NCI-H82 treated with DMSO at 0.1 percent for 48 hours (cell line): ENCODE data around the gene VPS18.
"Not testable (repeated sequence)": the region's sequence is repeated elsewhere in the genome, so short reads cannot be mapped to it uniquely, and the experiment has no call there.

Experiments
- DNase-seq: peaks from one replicate; lab custom pipeline; 2025; ENCODE audit not compliant: unreplicated experiment; lab: John Stamatoyannopoulos, UW

The VPS18 gene, protein sequence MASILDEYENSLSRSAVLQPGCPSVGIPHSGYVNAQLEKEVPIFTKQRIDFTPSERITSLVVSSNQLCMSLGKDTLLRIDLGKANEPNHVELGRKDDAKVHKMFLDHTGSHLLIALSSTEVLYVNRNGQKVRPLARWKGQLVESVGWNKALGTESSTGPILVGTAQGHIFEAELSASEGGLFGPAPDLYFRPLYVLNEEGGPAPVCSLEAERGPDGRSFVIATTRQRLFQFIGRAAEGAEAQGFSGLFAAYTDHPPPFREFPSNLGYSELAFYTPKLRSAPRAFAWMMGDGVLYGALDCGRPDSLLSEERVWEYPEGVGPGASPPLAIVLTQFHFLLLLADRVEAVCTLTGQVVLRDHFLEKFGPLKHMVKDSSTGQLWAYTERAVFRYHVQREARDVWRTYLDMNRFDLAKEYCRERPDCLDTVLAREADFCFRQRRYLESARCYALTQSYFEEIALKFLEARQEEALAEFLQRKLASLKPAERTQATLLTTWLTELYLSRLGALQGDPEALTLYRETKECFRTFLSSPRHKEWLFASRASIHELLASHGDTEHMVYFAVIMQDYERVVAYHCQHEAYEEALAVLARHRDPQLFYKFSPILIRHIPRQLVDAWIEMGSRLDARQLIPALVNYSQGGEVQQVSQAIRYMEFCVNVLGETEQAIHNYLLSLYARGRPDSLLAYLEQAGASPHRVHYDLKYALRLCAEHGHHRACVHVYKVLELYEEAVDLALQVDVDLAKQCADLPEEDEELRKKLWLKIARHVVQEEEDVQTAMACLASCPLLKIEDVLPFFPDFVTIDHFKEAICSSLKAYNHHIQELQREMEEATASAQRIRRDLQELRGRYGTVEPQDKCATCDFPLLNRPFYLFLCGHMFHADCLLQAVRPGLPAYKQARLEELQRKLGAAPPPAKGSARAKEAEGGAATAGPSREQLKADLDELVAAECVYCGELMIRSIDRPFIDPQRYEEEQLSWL

DNA sequence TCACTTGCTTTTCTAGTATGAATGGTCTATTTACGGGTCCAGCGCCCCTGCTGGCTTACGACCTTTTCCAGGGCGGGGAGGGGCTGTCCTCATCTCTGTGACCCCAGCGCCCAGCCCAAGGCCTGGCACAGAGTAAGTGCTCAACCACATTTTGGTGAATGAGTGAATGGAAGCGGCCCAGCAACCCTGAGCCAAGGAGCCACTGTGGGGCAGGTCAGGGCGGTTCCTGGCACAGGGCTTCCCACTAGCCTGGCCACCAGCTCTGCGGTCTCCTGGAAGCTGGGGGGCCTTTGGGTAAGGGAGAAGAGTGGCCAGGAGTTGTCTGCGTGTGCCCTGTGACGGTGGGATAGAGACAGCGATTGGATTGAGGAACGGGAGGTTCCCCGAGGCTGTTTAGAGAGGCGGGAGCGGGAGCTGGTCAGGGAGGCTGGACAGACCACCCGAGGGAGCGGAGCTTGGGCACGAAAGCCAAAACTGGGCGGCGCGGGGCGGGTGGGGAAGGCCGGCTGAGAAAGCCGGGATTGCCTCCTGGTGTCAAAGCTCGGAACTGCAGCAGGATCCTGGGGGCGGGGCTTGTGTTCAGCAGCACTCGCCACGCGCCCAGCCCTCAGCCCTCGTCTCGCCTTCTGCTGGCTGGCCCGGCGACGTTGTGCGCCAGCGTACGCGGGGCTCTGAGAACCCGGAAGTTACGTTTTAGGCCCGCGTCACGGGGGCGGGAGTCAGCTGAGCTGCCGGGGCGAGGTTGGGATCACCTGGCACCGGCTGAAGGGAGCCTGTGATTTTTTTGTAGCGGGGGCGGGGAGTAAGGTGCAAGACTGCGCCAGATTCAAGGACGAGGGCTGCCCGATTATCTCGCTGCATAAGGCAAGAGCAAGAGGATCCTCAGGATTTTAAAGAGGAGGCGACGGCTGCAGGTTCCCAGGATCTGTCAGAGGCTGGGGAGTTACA is at the start of gene VPS18:
Gene VPS18, plus strand, starts transcription at position 718 of the 948 bp plus-strand sequence. CDS start 319 bp downstream, outside the sequence.
- peak; percentile 92 for DNase-seq

DNA sequence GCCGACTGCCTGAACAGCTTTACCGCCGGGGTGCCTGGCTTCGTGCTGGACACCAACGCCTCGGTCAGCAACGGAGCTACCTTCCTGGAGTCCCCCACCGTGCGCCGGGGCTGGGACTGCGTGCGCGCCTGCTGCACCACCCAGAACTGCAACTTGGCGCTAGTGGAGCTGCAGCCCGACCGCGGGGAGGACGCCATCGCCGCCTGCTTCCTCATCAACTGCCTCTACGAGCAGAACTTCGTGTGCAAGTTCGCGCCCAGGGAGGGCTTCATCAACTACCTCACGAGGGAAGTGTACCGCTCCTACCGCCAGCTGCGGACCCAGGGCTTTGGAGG is 49.6 kb upstream of the VPS18 start:
- no peak for DNase-seq

DNA sequence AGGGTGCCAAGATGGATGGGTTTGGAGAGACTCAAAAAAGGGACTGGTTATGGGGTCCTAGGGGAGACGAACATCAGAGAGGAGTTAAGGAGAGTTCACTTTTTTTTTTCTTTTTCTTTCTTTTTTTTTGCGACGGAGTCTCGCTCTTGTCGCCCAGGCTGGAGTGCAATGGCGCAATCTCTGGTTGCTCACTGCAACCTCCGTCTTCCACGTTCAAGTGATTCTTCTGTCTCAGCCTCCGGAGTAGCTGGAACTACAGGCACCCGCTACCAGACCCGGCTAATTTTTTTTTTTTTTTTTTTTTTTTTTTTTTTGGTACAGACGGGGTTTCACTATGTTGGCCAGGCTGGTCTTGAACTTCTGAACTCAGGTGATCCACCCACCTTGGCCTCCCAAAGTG is 49.2 kb upstream of the VPS18 start:
- no peak for DNase-seq

DNA sequence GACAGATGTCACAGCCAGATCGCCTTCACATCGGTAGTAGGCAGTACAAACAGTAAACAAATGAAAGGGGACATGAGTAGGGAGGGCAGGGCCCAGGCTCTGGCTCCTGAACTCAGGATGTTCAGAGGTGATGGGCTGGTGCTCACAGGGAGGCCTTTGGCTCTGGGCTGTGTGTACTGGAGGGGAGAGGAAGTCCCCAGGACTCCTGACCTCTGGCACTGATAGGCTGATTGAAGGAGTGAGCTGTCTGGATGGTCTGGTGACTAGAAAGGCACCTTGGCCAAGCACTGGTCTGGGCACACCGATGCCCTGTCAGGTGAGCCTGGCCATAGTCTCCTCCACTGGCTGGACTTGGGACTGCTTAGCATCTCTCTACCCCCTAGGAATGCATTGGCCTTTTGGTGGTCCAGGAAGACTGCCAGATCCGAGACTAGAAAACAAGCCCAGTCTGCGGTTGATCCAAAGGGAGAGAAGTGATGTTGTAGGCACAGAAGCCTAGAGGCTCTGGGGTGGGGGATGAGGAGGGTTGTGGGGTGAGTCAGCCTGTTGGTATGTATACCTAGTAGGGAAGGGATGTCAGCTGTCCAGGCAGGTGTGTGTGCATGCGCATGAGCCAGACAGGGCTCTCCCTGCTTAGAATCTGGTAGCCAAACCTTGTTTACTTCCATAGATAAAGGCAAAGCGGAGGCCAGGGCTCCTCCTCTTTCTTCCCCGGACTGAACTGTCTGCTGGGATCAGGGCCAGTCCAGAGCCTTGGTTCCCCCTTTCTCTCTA is 48.6 kb upstream of the VPS18 start:
- DNase-seq: no peak

DNA sequence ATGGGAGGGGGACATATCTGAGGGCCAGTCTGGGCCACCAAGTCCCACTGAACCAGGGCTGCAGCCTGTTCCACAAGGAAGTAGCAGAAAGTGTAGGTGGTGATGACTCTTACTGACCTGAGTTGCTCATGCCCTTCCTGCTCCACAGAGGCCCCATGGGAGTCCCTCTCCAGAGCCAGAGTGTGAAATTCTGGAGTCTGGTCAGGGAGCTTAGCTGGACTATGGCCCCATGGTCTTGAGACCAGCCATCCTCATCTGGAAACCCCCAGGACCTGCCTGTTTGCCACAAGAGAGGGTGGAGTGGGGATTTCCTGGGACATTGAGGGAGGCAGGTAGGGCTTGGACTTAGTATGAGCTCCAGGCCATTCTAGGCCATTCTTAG is 47.4 kb upstream of the VPS18 start:
- DNase-seq: no peak

DNA sequence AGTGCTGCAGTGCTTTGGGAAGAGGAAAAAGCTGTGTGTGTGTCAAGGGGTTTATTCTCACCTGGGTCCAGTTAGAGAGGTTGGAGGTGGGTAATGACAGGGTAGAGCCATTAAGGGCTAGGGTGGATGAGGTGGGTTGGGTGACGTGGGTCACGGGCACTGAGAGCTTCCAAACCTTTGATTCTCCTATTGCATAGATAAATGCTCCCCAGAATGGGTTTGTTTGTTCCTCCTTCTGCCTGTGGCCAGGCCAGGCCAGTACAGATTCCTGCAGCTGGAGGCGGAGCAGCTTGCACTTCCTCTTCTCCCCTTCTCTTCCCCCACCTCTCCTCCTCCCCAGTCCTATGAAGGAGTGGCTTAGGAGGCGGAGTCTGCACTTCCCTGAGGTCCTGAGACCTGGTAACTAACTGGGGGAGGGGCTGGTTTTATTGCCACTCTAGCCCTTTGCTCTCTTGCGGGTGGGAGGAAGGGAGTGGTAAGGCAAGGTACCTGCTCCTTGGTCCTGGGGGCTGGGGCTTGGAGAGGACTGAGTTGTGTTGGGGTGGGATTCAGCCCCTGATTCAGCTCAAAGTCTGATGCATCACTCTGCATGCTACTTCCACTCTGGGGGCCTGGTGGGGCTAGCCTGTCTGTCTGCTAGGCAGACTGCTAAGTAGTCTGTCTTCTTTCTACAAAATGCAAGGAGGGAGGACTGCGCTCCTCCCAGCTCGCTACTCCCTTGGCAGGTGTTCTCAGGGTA is 46.9 kb upstream of the VPS18 start:
- peak; percentile 81 for DNase-seq

DNA sequence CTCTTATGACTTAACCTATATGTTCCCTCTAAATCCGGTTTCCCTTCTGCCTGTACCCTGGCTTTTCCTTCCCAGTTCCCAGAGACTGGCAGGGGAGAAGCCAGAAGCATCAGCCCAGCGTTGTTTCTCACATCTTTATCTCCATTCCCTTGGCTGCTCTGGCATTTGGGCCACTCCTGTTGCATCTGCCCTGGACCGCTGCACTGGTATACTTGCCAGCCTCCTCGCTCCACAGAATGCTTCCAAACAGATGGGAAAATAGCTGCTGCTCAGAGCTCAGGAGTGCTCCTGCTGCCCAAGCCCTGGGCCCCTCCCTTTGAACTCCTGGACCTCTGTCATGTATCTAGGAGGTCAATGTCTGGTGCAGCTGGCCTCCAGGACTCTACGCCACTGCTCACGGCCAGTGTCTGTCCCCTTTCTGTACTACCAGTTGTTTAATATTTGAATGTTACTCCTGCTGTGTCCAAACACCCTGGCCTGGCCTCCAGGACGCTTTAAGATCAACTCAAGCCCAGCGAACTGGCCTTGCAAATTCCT is 43.6 kb upstream of the VPS18 start:
- DNase-seq: no peak

DNA sequence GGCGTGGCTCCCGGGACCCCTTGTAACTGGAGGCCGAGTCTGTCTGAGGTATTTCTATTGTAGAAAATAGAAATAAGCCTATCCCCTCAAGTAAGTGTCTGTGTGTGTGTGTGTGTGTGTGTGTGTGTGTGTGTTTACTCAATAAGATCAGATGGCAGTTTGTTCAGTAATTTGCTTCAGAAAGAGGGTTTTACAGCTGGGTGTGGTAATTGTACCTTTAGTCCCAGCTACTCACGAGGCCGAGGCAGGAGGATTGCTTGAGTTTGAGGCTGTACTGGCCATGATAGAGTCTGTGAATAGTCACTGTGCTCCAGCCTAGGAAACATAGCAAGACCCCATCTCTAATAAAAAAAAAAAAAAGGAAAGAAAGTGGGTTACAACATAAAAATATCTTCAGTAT is 41.7 kb upstream of the VPS18 start:
- DNase-seq: peak; percentile 86

DNA sequence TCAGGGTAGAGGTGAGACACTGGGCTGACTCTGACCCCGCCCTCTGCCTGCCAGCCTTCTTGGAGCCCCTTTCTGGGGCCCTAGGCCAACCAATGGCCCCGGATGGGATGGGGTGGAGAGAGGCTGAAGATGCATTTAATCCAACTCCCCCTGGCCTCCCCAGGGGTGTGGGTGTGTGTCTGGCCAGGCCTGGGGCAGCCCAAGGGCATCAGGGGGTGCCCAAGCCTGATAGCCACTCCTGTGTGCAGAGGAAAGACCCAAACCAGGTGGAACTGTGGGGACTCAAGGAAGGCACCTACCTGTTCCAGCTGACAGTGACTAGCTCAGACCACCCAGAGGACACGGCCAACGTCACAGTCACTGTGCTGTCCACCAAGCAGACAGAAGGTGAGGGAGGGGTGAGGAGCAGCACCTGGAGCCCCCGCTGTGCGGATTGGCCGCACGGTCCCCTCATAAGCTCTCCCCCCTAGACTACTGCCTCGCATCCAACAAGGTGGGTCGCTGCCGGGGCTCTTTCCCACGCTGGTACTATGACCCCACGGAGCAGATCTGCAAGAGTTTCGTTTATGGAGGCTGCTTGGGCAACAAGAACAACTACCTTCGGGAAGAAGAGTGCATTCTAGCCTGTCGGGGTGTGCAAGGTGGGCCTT is 40.9 kb upstream of the VPS18 start:
- DNase-seq: no peak

DNA sequence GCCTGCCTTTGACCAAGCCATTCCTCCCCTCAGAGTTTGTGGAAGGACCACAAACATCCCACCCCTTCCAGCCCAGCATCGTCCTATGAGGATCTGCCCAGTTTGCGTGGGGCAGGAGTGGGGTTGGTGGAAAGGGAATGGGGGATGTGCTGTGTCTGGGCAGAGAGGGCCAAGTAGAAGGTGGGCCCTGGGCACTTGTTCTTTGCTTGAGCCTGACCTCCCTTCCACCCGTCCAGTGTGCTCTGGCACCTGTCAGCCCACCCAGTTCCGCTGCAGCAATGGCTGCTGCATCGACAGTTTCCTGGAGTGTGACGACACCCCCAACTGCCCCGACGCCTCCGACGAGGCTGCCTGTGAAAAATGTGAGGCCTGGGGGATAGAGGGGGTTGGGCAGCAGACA is 40.1 kb upstream of the VPS18 start:
- DNase-seq: no peak

DNA sequence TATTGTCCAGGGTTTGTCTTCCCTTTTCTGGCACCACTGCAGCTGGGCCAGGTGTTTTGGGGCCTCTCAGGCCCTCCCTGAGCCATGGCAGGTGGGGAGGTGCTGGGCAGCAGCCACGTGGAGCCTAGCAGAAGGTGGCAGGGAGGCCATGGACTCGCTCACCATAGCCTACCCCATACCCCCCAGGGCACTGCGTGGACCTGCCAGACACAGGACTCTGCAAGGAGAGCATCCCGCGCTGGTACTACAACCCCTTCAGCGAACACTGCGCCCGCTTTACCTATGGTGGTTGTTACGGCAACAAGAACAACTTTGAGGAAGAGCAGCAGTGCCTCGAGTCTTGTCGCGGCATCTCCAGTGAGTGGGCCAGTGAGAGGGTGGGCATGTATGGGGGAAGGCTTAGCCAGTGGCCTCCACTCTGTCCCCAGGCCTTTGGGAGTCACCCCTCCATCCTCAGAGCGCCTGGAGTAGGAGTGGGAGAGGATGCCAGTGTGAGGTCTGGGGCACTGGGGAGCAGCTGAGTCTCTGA is 38.5 kb upstream of the VPS18 start:
- DNase-seq: no peak

DNA sequence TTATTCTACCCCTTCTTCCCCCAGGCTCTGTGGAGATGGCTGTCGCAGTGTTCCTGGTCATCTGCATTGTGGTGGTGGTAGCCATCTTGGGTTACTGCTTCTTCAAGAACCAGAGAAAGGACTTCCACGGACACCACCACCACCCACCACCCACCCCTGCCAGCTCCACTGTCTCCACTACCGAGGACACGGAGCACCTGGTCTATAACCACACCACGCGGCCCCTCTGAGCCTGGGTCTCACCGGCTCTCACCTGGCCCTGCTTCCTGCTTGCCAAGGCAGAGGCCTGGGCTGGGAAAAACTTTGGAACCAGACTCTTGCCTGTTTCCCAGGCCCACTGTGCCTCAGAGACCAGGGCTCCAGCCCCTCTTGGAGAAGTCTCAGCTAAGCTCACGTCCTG is 37.5 kb upstream of the VPS18 start:
- DNase-seq: no peak

DNA sequence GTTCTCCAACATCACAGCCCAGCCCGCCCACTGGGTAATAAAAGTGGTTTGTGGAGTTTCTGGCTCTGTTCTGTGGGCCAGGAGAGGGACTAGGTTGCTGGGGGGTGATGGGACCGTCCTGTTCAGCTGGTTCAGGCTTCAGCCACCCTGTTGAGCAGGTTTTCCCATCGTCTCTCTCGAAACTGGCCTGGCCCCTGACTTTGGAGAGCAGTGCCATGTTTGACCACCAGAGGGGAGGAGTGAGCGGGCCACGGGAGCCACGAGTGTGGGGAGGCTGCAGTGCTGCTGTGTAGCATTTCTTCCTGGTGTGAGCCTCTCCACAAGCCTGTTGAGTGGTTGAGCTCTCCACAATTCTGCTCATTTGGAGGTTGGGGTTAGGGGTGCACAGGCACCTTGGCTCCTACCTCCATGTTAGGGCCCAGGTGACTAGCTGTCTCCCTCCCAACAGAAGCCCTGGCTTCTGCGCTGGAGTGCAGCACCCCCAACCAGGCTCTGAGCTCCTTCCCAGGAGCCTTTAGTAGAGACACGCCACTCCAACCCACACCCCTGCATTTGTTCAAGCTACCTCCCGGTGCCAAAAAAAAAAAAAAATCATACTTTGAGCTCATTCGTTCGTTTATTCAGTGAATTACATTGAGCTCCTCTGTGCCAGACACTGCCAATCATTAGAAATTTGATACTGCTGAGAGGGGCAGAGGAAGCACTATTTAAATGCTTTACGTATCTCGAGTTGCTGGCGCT is 36.5 kb upstream of the VPS18 start:
- DNase-seq: peak; percentile 33

DNA sequence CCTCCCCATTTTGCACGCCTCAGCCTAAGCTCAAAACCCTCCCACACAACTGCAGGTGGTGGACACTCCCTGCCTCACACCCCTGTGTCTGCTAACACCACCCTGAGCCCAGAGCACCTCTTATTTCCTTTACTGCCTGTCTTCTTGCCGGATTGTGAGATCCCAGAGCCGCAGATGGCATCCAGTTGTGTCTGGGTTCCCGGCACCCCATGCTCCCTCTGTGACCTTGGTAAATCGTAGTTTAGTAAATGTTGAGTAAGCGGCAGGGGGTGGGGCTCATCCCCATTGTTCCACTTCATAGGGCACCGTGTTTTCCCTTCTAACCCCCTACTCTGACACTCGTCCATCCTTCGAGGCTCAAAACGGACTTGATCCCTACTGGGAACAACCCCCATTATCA is 35.5 kb upstream of the VPS18 start:
- DNase-seq: no peak

DNA sequence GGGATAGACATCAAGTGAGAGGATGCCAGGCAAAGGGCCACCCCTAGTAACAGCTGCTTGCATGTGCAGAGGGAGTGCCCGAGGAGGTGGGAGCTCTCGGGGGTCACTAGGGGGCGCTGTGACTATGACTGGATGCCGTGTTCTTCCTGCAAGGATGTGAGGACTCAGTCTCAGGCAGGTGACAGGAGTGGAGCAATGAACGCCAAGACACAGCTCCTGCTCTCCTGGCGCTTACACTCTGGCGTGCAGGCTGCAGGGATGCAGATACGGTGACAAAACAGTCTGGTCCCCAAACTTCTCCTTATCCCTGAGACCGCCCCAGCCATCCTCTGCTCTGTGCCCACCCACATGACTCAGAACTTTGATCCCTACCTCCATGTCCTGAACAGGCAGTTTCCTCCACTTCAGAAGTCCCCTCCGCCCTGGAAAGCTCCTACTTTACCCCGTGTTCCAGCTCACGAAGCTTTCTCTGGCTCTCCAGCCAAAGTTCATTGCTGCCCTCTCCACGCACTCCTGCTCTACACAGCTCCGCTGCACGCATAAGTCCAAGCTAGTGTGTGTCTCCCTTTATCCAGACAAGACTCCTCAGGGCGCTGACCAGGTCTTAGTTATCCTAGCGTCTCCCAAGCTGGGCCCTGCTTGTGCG is 34.9 kb upstream of the VPS18 start:
- peak; percentile 51 for DNase-seq

DNA sequence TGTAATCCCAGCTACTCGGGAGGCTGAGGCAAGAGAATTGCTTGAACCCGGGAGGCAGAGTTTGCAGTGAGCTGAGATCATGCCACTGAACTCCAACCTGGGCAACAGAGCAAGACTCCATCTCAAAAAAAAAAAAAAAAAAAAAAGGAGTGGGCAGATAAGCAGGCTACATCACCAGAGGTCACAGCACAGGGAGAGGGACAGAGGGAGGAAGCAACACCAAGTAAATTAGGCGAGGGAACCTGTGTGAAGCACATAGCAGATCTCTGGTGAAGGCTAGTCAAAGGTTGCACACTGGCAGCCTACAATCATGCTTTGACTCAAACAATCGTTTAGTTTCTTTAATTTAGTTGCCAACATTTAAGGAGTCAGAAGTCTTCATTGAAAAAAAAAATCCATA is 33.1 kb upstream of the VPS18 start:
- not testable (repeated sequence) for DNase-seq

DNA sequence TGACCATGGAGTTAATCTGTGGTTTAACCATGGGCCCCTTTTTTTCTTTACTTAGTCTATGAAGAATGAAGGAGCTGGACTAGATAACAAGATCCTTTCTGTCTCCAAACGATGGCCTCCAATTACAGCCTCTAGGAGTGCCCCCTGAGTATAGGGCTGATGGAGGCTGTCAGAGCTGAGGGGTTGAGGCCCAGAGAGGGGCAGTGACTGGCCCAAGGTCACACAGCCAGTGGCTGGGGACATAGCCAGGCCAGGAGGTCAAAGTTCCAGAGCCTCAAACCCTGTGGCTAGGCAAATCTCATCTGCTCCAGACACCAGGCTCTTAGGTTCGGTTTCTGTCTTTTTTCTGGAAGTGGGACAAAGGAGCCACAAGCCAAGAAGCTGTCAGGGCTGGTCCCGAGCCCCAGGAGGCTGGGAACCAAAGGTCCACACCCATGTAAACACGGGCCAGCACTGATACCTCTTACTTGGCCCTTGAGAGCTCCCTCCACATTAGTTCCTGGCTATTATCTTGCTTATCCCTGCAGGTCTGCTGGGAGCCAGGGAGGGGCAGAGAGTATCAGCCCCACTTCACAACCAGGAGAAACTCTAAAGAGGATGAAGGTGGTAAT is 30.5 kb upstream of the VPS18 start:
- no peak for DNase-seq
